DOHH2 (cell line): Measurements from ENCODE around the gene GPC1.

Experiments
- H3F3A ChIP-seq: fragments of 200-600 bp; sonication (generic), shearing (Covaris generic); 2 replicates; pipeline ENCODE4 v1.6.0; 2016; ENCODE audit warnings: antibody characterized with exemption, mild to moderate bottlenecking; ENCODE audit not compliant: control insufficient read depth, insufficient read depth
- H3K27ac ChIP-seq: fragments of 200-600 bp; sonication (generic); 2 replicates; pipeline ENCODE4 v1.5.1; 2014; ENCODE audit warnings: low read depth, mild to moderate bottlenecking, low read length, moderate library complexity
- H3K27me3 ChIP-seq: fragments of 200-600 bp; sonication (generic); 2 replicates; pipeline ENCODE4 v1.6.1; 2014; ENCODE audit warnings: mild to moderate bottlenecking, low read length, mixed read lengths; ENCODE audit not compliant: control insufficient read depth
- H3K36me3 ChIP-seq: fragments of 200-600 bp; sonication (generic); 2 replicates; pipeline ENCODE4 v1.6.1; 2014; ENCODE audit warnings: mild to moderate bottlenecking, low read length, moderate library complexity, mixed read lengths; ENCODE audit not compliant: control insufficient read depth
- H3K4me1 ChIP-seq: fragments of 200-600 bp; sonication (generic); 2 replicates; pipeline ENCODE4 v1.6.1; 2014; ENCODE audit warnings: mild to moderate bottlenecking, low read length, mixed read lengths; ENCODE audit not compliant: control insufficient read depth
- H3K4me2 ChIP-seq: fragments of 200-600 bp; sonication (generic); 2 replicates; pipeline ENCODE4 v1.6.0; 2014; ENCODE audit warnings: mild to moderate bottlenecking, low read length, moderate library complexity
- H3K4me3 ChIP-seq: fragments of 200-600 bp; sonication (generic); 2 replicates; pipeline ENCODE4 v1.5.1; 2014; ENCODE audit warnings: mild to moderate bottlenecking, low read length, mixed read lengths
- H3K79me2 ChIP-seq: fragments of 200-600 bp; sonication (generic); 2 replicates; pipeline ENCODE4 v1.6.1; 2014; ENCODE audit warnings: mild to moderate bottlenecking, low read length, mixed read lengths; ENCODE audit not compliant: control insufficient read depth
- H3K9me2 ChIP-seq: fragments of 200-600 bp; sonication (generic); replicated peaks from 2 replicates; pipeline ENCODE4 v1.6.1; 2014; ENCODE audit warnings: mild to moderate bottlenecking, low read length, mixed read lengths; ENCODE audit not compliant: control insufficient read depth
- H3K9me3 ChIP-seq: fragments of 200-600 bp; sonication (generic); 2 replicates; pipeline ENCODE4 v1.6.1; 2014; ENCODE audit warnings: antibody characterized with exemption, low read length, mixed read lengths; ENCODE audit not compliant: control insufficient read depth, insufficient read depth
- H4K20me1 ChIP-seq: fragments of 200-600 bp; sonication (generic); 2 replicates; pipeline ENCODE4 v1.6.0; 2014; ENCODE audit warnings: low read depth, mild to moderate bottlenecking, antibody characterized with exemption, low read length, moderate library complexity; ENCODE audit not compliant: control insufficient read depth, insufficient read depth
- EZH2phosphoT487 ChIP-seq: fragments of 200-600 bp; sonication (generic); IDR thresholded peaks from 2 replicates; pipeline ENCODE4 v1.6.1; 2017; ENCODE audit warnings: borderline replicate concordance, mild to moderate bottlenecking, antibody characterized with exemption, low read length, moderate library complexity, mixed read lengths
- TF ChIP-seq, protein P1 (sequence below): fragments of 200-600 bp; sonication (generic); IDR thresholded peaks from one replicate; pipeline ENCODE4 v1.5.1; 2014; ENCODE audit warnings: antibody characterized with exemption, mild to moderate bottlenecking, low read depth, low read length; ENCODE audit not compliant: poor library complexity, severe bottlenecking

Gene GPC1

DNA sequence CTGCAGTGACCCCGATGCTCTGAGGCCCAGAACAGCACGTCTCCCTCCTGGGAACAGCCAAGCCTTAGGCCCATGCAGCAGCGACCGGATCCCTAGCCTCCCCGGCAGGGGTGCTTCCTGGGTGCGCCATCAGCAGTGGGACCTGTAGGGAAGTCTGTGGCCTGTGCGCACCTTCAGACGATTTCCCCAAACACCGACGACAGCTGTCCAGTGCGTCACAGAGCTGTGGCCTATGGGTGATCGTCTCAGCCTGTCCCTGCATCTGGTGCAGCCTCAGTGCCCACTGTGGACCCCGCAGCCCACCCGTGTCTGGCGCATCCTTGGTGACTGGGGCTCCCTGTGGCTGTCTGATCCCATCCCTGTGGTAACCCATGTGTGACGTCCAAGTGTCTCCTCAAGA lies 9.0 kb downstream of the GPC1 start:
- Histone ChIP-seq H3K36me3 (no peaks in the 10 kb centered on the region), H3K27me3 (no peaks in the 10 kb centered on the region), H3K9me3 (no peaks in the 10 kb centered on the region), H3K27ac (no peak overlapping the region), H3K4me3 (no peak overlapping the region), H3K4me1 (no peaks in the 10 kb centered on the region), H3K9me2 (no peaks in the 10 kb centered on the region), H3F3A (no peaks in the 10 kb centered on the region), H3K4me2 (no peak overlapping the region), H3K79me2 (no peaks in the 10 kb centered on the region), H4K20me1 (no peaks in the 10 kb centered on the region)
- TF ChIP-seq, protein P1, sequence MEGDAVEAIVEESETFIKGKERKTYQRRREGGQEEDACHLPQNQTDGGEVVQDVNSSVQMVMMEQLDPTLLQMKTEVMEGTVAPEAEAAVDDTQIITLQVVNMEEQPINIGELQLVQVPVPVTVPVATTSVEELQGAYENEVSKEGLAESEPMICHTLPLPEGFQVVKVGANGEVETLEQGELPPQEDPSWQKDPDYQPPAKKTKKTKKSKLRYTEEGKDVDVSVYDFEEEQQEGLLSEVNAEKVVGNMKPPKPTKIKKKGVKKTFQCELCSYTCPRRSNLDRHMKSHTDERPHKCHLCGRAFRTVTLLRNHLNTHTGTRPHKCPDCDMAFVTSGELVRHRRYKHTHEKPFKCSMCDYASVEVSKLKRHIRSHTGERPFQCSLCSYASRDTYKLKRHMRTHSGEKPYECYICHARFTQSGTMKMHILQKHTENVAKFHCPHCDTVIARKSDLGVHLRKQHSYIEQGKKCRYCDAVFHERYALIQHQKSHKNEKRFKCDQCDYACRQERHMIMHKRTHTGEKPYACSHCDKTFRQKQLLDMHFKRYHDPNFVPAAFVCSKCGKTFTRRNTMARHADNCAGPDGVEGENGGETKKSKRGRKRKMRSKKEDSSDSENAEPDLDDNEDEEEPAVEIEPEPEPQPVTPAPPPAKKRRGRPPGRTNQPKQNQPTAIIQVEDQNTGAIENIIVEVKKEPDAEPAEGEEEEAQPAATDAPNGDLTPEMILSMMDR: no peak
- TF ChIP-seq EZH2phosphoT487: no peak

DNA sequence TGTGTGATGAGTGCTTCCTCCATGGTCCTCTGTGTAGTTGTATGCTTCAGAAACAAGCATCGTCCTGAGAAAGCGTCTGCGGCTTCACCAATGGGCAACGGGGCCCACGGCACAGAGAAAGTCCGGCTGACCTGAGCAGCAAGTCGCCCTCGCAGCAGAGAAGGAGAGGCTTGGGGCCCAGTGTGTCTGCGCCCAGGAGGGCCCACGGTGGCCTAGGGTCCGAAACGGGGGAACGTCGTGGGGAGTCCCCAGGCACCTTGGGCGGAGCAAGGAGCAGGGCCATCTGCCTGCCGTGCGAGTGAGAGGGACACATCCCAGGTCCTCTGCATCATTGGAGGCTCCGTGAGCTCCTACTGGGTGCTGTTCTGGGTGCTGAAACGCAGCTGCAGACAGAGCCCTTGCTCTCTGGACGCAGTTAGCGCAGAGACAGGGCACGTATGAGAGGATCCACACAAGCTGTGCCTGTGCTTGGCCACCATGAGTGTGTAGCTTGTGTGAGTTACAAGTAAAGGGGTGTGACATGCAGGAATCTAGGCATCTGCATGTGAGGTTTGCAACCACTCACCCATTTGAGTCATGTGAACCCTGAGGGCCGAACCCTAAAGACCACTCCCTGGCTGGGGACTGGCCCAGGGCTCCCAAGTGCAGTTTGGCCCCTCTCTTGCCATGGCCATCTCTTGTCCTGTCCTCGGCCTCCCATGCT lies 10.6 kb downstream of the GPC1 start:
- Histone ChIP-seq H3K79me2 (no peaks in the 10 kb centered on the region), H3K4me3 (no peak overlapping the region), H3K27ac (no peak overlapping the region), H3K36me3 (no peaks in the 10 kb centered on the region), H3K4me1 (no peaks in the 10 kb centered on the region), H3F3A (no peaks in the 10 kb centered on the region), H3K9me3 (no peaks in the 10 kb centered on the region), H4K20me1 (no peaks in the 10 kb centered on the region), H3K27me3 (no peaks in the 10 kb centered on the region), H3K9me2 (no peaks in the 10 kb centered on the region), H3K4me2 (no peak overlapping the region)
- TF ChIP-seq, protein P1: no peak
- no peak for TF ChIP-seq EZH2phosphoT487

DNA sequence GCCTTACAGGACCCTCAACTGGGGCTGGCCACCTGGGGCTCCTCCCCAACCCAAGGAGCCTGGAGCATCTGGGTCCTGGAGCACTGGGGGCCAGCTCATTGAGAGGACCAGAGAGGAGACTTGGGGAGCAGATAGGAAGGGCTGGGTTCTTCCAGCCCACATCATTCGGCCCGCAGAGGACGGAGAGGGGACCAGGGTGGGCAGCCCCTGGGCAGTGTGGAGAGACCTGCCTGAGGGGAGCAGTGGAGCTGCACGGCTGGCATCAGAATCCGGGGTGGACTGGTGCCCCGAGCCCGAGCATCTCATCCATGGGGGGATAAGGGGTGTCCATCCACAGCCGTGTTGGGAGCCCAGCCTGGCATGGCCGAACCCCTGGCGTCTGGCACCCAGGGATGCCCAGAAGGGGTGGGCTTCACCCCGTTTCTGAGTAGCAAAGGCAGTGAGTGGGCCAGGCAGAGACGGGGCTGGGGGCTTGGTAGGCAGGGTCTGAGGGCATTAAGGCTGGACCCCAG lies 11.3 kb downstream of the GPC1 start:
- Histone ChIP-seq H3K27me3 (peaks cover 3% of the 10 kb centered on the region), H3K4me1 (no peaks in the 10 kb centered on the region), H3K36me3 (no peaks in the 10 kb centered on the region), H3K4me3 (no peak overlapping the region), H3K9me3 (no peaks in the 10 kb centered on the region), H3K79me2 (no peaks in the 10 kb centered on the region), H3K4me2 (no peak overlapping the region), H4K20me1 (no peaks in the 10 kb centered on the region), H3F3A (no peaks in the 10 kb centered on the region), H3K9me2 (no peaks in the 10 kb centered on the region), H3K27ac (no peak overlapping the region)
- TF ChIP-seq, protein P1: no peak
- TF ChIP-seq EZH2phosphoT487: no peak
